EH (cell line): ENCODE results near the gene DGCR6.
"Not testable (repeated sequence)": the region's sequence is repeated elsewhere in the genome, so short reads cannot be mapped to it uniquely, and the experiment has no call there.

ENCODE experiments used
- DNase-seq: peaks from one replicate; pipeline ENCODE4 v3.0.0-alpha.2; 2015; ENCODE audit warnings: low read depth

Gene DGCR6

GRCh38 chr22:18905540-18906409 is at the start of gene DGCR6:
Gene DGCR6, plus strand, starts transcription at chr22:18906320. Its CDS starts 55 bp downstream, at chr22:18906375.
- no peak for DNase-seq

GRCh38 chr22:18859314-18859713 is 46.8 kb upstream of the DGCR6 start:
- DNase-seq, result peak; percentile 3

- DNase-seq, result not testable (repeated sequence)
Observed at GRCh38 chr22:18881260-18881659, 24.9 kb upstream of the DGCR6 start.

GRCh38 chr22:18884465-18884864 is 21.7 kb upstream of the DGCR6 start:
- not testable (repeated sequence) for DNase-seq

GRCh38 chr22:18888115-18888514 is 18.0 kb upstream of the DGCR6 start:
- no peak for DNase-seq

- DNase-seq, result not testable (repeated sequence)
Observed at GRCh38 chr22:18890510-18891192, 15.5 kb upstream of the DGCR6 start.

- DNase-seq, result not testable (repeated sequence)
Observed at GRCh38 chr22:18893775-18894174, 12.3 kb upstream of the DGCR6 start.

GRCh38 chr22:18896037-18896657 is 10.0 kb upstream of the DGCR6 start:
- not testable (repeated sequence) for DNase-seq

GRCh38 chr22:18906410-18906745 is 258 bp downstream of the DGCR6 start:
- DNase-seq, result not testable (repeated sequence)

GRCh38 chr22:18906896-18907295 is 776 bp downstream of the DGCR6 start:
- DNase-seq, result no peak

GRCh38 chr22:18909556-18909955 is 3.4 kb downstream of the DGCR6 start:
- no peak for DNase-seq

GRCh38 chr22:18911535-18911934 is 5.4 kb downstream of the DGCR6 start:
- DNase-seq, result not testable (repeated sequence)

GRCh38 chr22:18912264-18912946 is 6.3 kb downstream of the DGCR6 start:
- not testable (repeated sequence) for DNase-seq

- not testable (repeated sequence) for DNase-seq
Observed at GRCh38 chr22:18914558-18914957, 8.4 kb downstream of the DGCR6 start.

- DNase-seq, result not testable (repeated sequence)
Observed at GRCh38 chr22:18915550-18915949, 9.4 kb downstream of the DGCR6 start.

- not testable (repeated sequence) for DNase-seq
Observed at GRCh38 chr22:18917818-18918217, 11.7 kb downstream of the DGCR6 start.

- not testable (repeated sequence) for DNase-seq
Observed at GRCh38 chr22:18920257-18920902, 14.3 kb downstream of the DGCR6 start.

- DNase-seq, result no peak
Observed at GRCh38 chr22:18925368-18926064, 19.4 kb downstream of the DGCR6 start.

GRCh38 chr22:18927020-18927419 is 20.9 kb downstream of the DGCR6 start:
- no peak for DNase-seq

- no peak for DNase-seq
Observed at GRCh38 chr22:18927573-18927972, 21.5 kb downstream of the DGCR6 start.

- no peak for DNase-seq
Observed at GRCh38 chr22:18929459-18929858, 23.3 kb downstream of the DGCR6 start.
